GM12878 (cell line): Measurements from ENCODE around the gene ACAD11. TPM values are rescaled to one million over a fixed set of nuclear protein-coding genes. Genes with fewer than 3 reads are reported as not detected.

Source experiments
- ATAC-seq: fragments of 200-7000 bp; cut with Tn5 transposase; 3 replicates; pipeline ENCODE4 v1.9.1; 2020; ENCODE audit warnings: mild to moderate bottlenecking, moderate library complexity
- BruUV-seq: library from RNA; stranded (reverse); fragments of 400-500 nt; replicated peaks from 2 replicates; lab custom pipeline; 2021; lab: Mats Ljungman, UMichigan
- CTCF ChIA-PET: fragments of 300-600 bp; sonication (Branson Sonifier 250); formaldehyde crosslinking; extraction: SDS; loops from one replicate; lab custom pipeline; 2021; ENCODE audit warnings: inconsistent platforms; lab: Yijun Ruan, JAX
- POLR2A ChIA-PET: fragments of 350-600 bp; formaldehyde crosslinking; extraction: SDS; loops from one replicate; lab custom pipeline; 2021; ENCODE audit warnings: inconsistent platforms; lab: Charles Lee
- RAD21 ChIA-PET: fragments of 300-600 bp; sonication (Branson Sonifier 250); formaldehyde crosslinking; loops from one replicate; lab custom pipeline; 2023; ENCODE audit warnings: antibody characterized with exemption; ENCODE audit not compliant: unreplicated experiment; lab: Charles Lee
- SMC1A ChIA-PET: fragments of 300-600 bp; sonication (Branson Sonifier 250); formaldehyde crosslinking; loops from one replicate; lab custom pipeline; 2023; ENCODE audit not compliant: unreplicated experiment, uncharacterized antibody; lab: Charles Lee
- DNase-seq: peaks from one replicate; pipeline ENCODE4 v3.0.0-alpha.2; 2011; ENCODE audit warnings: low read depth, low spot score
- FAIRE-seq: peaks from 3 replicates; lab custom pipeline; 2011; peaks lifted over from hg19 to GRCh38; lab: Jason Lieb, UNC
- H2AFZ ChIP-seq: 2 replicates; pipeline ENCODE4 v1.6.0; 2011; ENCODE audit warnings: low read depth, low read length, control low read depth; ENCODE audit not compliant: control insufficient read depth
- H3K27ac ChIP-seq: 2 replicates; pipeline ENCODE4 v1.5.1; 2011; ENCODE audit warnings: control low read depth; ENCODE audit not compliant: control insufficient read depth, insufficient read depth
- H3K27me3 ChIP-seq, 2 experiments: replicated peaks in 1 of 2; 2 replicates each; pipeline versions ENCODE4 v1.6.0 to v1.6.1; 2011; ENCODE audit warnings: low read length in 1 of 2; ENCODE audit not compliant: control insufficient read depth in 2 of 2, insufficient read depth in 2 of 2
- H3K36me3 ChIP-seq, 2 experiments: 2 replicates each; pipeline ENCODE4 v1.5.1; 2011; ENCODE audit warnings: low read length in 1 of 2; ENCODE audit not compliant: control insufficient read depth in 2 of 2, insufficient read depth in 2 of 2
- H3K4me1 ChIP-seq: 2 replicates; pipeline ENCODE4 v1.6.1; 2011; ENCODE audit warnings: mild to moderate bottlenecking, low read length, moderate library complexity, mixed read lengths; ENCODE audit not compliant: control insufficient read depth, insufficient read depth
- H3K4me2 ChIP-seq: 2 replicates; pipeline ENCODE4 v1.6.0; 2011; ENCODE audit warnings: control low read depth; ENCODE audit not compliant: control insufficient read depth, insufficient read depth
- H3K4me3 ChIP-seq: fragments of 200-600 bp; sonication (generic); 2 replicates; pipeline ENCODE4 v1.5.1; 2016
- H3K79me2 ChIP-seq: 2 replicates; pipeline ENCODE4 v1.6.0; 2011; ENCODE audit warnings: low read length; ENCODE audit not compliant: control insufficient read depth, insufficient read depth
- H3K9ac ChIP-seq: 2 replicates; pipeline ENCODE4 v1.8.0; 2011; ENCODE audit warnings: low read length, control low read depth, mixed read lengths; ENCODE audit not compliant: control insufficient read depth, insufficient read depth
- H3K9me3 ChIP-seq: replicated peaks from 3 replicates; pipeline ENCODE4 v1.5.1; 2011; ENCODE audit warnings: mild to moderate bottlenecking, low read length; ENCODE audit not compliant: control insufficient read depth, insufficient read depth
- H4K20me1 ChIP-seq: 2 replicates; pipeline ENCODE4 v1.6.0; 2011; ENCODE audit not compliant: control insufficient read depth, insufficient read depth
- ATF7 ChIP-seq: fragments of 450-650 bp; IDR thresholded peaks from 2 replicates; pipeline ENCODE4 v1.6.1; 2016; ENCODE audit warnings: low read depth, mild to moderate bottlenecking
- CBX3 ChIP-seq: fragments of 200-600 bp; sonication (generic); IDR thresholded peaks from 2 replicates; pipeline ENCODE4 v1.6.1; 2016; ENCODE audit warnings: low read depth, borderline replicate concordance
- CEBPZ ChIP-seq: fragments of 150-350 bp; IDR thresholded peaks from 2 replicates; pipeline ENCODE4 v1.6.1; 2016; ENCODE audit warnings: low read depth, low read length
- CHD2 ChIP-seq: IDR thresholded peaks from 2 replicates; pipeline ENCODE4 v1.6.1; 2011; ENCODE audit warnings: low read depth, low read length, improper control_type of control experiment, borderline replicate concordance
- CTCF ChIP-seq, 3 experiments: IDR thresholded peaks in 2 of 3; conservative IDR thresholded peaks in 1 of 3; 2 replicates each; pipeline ENCODE4 v1.5.1; 2011; ENCODE audit warnings: low read depth in 3 of 3, low read length in 3 of 3, mild to moderate bottlenecking in 3 of 3, control low read depth in 2 of 3, moderate library complexity in 2 of 3, inconsistent platforms in 1 of 3, mixed read lengths in 1 of 3; ENCODE audit not compliant: control insufficient read depth in 2 of 3, insufficient read depth in 1 of 3; ENCODE audit errors: extremely low read depth in 1 of 3
- HDAC2 ChIP-seq: fragments of 200-600 bp; sonication (generic); IDR thresholded peaks from 2 replicates; pipeline ENCODE4 v1.6.1; 2017
- HDAC6 ChIP-seq: fragments of 200-600 bp; sonication (generic); IDR thresholded peaks from one replicate; pipeline ENCODE4 v1.8.0; 2017; ENCODE audit warnings: antibody characterized with exemption; ENCODE audit not compliant: unreplicated experiment
- IKZF1 ChIP-seq: fragments of 450-650 bp; conservative IDR thresholded peaks from 2 replicates; pipeline ENCODE4 v1.6.1; 2017; ENCODE audit warnings: antibody characterized with exemption, mild to moderate bottlenecking
- JUND ChIP-seq: IDR thresholded peaks from 2 replicates; pipeline ENCODE4 v1.6.1; 2012; ENCODE audit warnings: low read depth, mild to moderate bottlenecking, low read length, improper control_type of control experiment, moderate library complexity
- MTA3 ChIP-seq: IDR thresholded peaks from 2 replicates; pipeline ENCODE4 v1.6.1; 2012; ENCODE audit warnings: low read length, inconsistent platforms, borderline replicate concordance
- POLR2AphosphoS5 ChIP-seq: IDR thresholded peaks from 2 replicates; pipeline ENCODE4 v1.6.1; 2011; ENCODE audit warnings: mild to moderate bottlenecking, low read length, inconsistent platforms
- PRDM15 ChIP-seq: fragments of 450-650 bp; formaldehyde crosslinking; IDR thresholded peaks from 2 replicates; pipeline ENCODE4 v1.4.0; 2020; ENCODE audit warnings: mild to moderate bottlenecking, moderate library complexity
- RAD51 ChIP-seq: fragments of 450-650 bp; IDR thresholded peaks from 2 replicates; pipeline ENCODE4 v1.6.1; 2016; ENCODE audit warnings: moderate library complexity, mild to moderate bottlenecking, inconsistent platforms
- RUNX3 ChIP-seq: IDR thresholded peaks from 2 replicates; pipeline ENCODE4 v1.6.1; 2012; ENCODE audit warnings: low read length, inconsistent platforms
- TARDBP ChIP-seq: IDR thresholded peaks from 2 replicates; pipeline ENCODE4 v1.6.1; 2016; ENCODE audit warnings: borderline replicate concordance
- ZNF217 ChIP-seq: fragments of 450-650 bp; IDR thresholded peaks from 2 replicates; pipeline ENCODE4 v1.6.1; 2017; ENCODE audit warnings: antibody characterized with exemption, mild to moderate bottlenecking
- WGBS: methylation state at CpG from one replicate; pipeline ENCODE4 v1.1.6; 2016; ENCODE audit warnings: low lambda C conversion rate; ENCODE audit not compliant: insufficient replicate concordance, insufficient coverage; ENCODE audit errors: missing lambda C conversion rate; 5-methylcytosine and 5-hydroxymethylcytosine counted together
- in situ Hi-C: fragments of 300-500 bp; cut with MboI; formaldehyde crosslinking; loops from 9 replicates; pipeline ENCODE4 v1.14.3; 2018; ENCODE audit warnings: mixed read lengths
- intact Hi-C: fragments of 100-400 bp; cut with micrococcal nuclease; formaldehyde crosslinking; loops from one replicate; pipeline ENCODE4 v1.14.2; 2022; ENCODE audit not compliant: unreplicated experiment
- polyA plus RNA-seq, 11 experiments: library from polyadenylated mRNA; depleted of rRNA in 4 of 11; unstranded in 6 of 11; stranded (reverse) in 5 of 11; fragments of >200 nt; fragmentation: Nextera tagmentation in 4 of 11; fragmentation: Illumina TruSeq in 1 of 11; extraction: Ambion mirVana in 4 of 11; extraction: Trizol in 1 of 11; gene quantifications; 1 replicate in 1 of 11; 2 replicates in 10 of 11; pipeline versions ENCODE4 v1.2.1 to v1.2.3, GENCODE V29; 2011 to 2016; ENCODE audit warnings: inconsistent platforms in 2 of 11, missing spikeins in 2 of 11, low read depth in 1 of 11
- total RNA-seq, 4 experiments: library from RNA; depleted of rRNA in 3 of 4; stranded (reverse); fragments of >200 nt in 3 of 4; fragmentation: Illumina TruSeq in 1 of 4; extraction: Trizol in 1 of 4; gene quantifications; 2 replicates each; pipeline versions ENCODE4 v1.2.1 to v1.2.3, GENCODE V29; 2013 to 2021
- TF ChIP-seq, protein P1 (sequence below): IDR thresholded peaks from 2 replicates; pipeline ENCODE4 v1.6.1; 2012; ENCODE audit warnings: low read depth, low read length, improper control_type of control experiment

ACAD11 gene
- total and polyA plus RNA-seq, 10 of the 15 experiments (the other 5 are each of a cell fraction or from before 2014, with no cell fraction given) = 2.4 to 15.9 (median 10.4) TPM

- ChIA-PET POLR2A (no interaction called here), SMC1A (interaction anchor here (1.0 kb wide), 1 partner anchor 11 kb away, joined by 3 read pairs; no protein-coding TSS in a partner anchor), RAD21 (no interaction called here), CTCF (interaction anchor here (1.4 kb wide), 1 partner anchor 18 kb away, joined by 4 read pairs; no protein-coding TSS in a partner anchor)
- WGBS = 86% methylated on average over 6 of the region's 6 CpGs
- H3K9ac ChIP-seq = no peak overlapping the region
- H3K36me3 ChIP-seq = no peaks in the 10 kb centered on the region
- no peaks in the 10 kb centered on the region for H3K9me3 ChIP-seq
- DNase-seq = no peak
- H3K79me2 ChIP-seq = no peaks in the 10 kb centered on the region
- no peaks in the 10 kb centered on the region for H4K20me1 ChIP-seq
- H3K4me3 ChIP-seq = no peak overlapping the region
- ATAC-seq = no peak
- intact Hi-C loops = no loop called here
- H3K4me2 ChIP-seq = no peak overlapping the region
- no peak overlapping the region for H2AFZ ChIP-seq
- H3K4me1 ChIP-seq = peaks cover 16% of the 10 kb centered on the region
- H3K27ac ChIP-seq = no peak overlapping the region
- no TSS peak for BruUV-seq
- FAIRE-seq = no peak
- H3K27me3 ChIP-seq = no peaks in the 10 kb centered on the region
- in situ Hi-C loops = no loop called here
- TF ChIP-seq RAD51 (no peak), TARDBP (no peak), RUNX3 (no peak), ATF7 (no peak), HDAC2 (no peak), POLR2AphosphoS5 (no peak), CHD2 (no peak), MTA3 (no peak), CBX3 (no peak), JUND (no peak), CTCF (IDR thresholded peaks at IDR 0.05 in 2 of 3, conservative IDR thresholded peaks at IDR 0.05 in 1 of 3; ENCODE audit: control insufficient read depth in 2 of 3, extremely low read depth in 1 of 3, insufficient read depth in 1 of 3, low read depth in 3 of 3, low read length in 3 of 3) (no peak), ZNF217 (no peak), HDAC6 (no peak), CEBPZ (no peak), IKZF1 (no peak), PRDM15 (CRISPR knock-in tag) (no peak)
- TF ChIP-seq, protein P1, sequence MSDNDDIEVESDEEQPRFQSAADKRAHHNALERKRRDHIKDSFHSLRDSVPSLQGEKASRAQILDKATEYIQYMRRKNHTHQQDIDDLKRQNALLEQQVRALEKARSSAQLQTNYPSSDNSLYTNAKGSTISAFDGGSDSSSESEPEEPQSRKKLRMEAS = no peak
These were observed 105.8 kb downstream of the ACAD11 start for GRCh38 chr3:132553826-132554225.
